Astrocyte of the cerebellum (primary cell): Measurements from ENCODE around the gene USH1C.

Experiments
- DNase-seq: peaks from one replicate; pipeline ENCODE4 v3.0.0-alpha.2; 2011; ENCODE audit warnings: low read depth
- H3K4me3 ChIP-seq: 2 replicates; pipeline ENCODE4 v1.5.1; 2011; ENCODE audit warnings: mild to moderate bottlenecking, low read depth, low read length, moderate library complexity
- in situ Hi-C: cut with HindIII; loops from 2 replicates; pipeline ENCODE4 v1.10.0; 2017; ENCODE audit warnings: low sequenced_read_pairs
- TF ChIP-seq, protein P1 (sequence below): IDR thresholded peaks from 2 replicates; pipeline ENCODE4 v1.5.1; 2012; ENCODE audit warnings: low read length, low read depth, moderate library complexity, mild to moderate bottlenecking; ENCODE audit errors: missing control alignments

USH1C gene

DNA sequence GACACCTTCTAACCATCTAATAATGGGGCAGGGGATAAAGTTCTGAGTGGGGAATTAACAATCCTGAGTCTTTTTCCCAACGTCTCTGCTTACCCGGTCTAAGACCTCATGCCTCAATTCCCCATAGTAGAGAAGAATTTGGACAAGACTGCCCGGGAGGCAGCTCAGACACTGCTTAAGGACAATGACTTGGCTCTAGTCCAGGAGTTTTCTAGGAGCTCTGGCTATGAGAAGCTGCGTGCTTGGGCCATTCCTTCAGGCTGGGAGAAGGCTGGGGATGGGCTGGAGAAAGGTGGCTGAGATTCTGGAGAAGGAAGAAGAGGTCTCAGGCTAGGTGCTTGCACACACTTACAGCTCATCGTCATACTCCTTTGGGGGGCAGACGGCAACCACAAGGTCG lies 47.8 kb downstream of the USH1C start:
- DNase-seq: no peak
- in situ Hi-C loops: no loop called here
- TF ChIP-seq, protein P1, sequence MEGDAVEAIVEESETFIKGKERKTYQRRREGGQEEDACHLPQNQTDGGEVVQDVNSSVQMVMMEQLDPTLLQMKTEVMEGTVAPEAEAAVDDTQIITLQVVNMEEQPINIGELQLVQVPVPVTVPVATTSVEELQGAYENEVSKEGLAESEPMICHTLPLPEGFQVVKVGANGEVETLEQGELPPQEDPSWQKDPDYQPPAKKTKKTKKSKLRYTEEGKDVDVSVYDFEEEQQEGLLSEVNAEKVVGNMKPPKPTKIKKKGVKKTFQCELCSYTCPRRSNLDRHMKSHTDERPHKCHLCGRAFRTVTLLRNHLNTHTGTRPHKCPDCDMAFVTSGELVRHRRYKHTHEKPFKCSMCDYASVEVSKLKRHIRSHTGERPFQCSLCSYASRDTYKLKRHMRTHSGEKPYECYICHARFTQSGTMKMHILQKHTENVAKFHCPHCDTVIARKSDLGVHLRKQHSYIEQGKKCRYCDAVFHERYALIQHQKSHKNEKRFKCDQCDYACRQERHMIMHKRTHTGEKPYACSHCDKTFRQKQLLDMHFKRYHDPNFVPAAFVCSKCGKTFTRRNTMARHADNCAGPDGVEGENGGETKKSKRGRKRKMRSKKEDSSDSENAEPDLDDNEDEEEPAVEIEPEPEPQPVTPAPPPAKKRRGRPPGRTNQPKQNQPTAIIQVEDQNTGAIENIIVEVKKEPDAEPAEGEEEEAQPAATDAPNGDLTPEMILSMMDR: no peak

GRCh38 chr11:17494019-17494418 lies 50.2 kb downstream of the USH1C start:
- in situ Hi-C loops: no loop called here
- DNase-seq: no peak
- TF ChIP-seq, protein P1: no peak
- no peak overlapping the region for H3K4me3 ChIP-seq

More for the DNA sequence above, 47.8 kb downstream of the USH1C start:
- H3K4me3 ChIP-seq: no peak overlapping the region

GRCh38 chr11:17490938-17491337 lies 53.3 kb downstream of the USH1C start:
- H3K4me3 ChIP-seq: no peak overlapping the region
- TF ChIP-seq, protein P1: no peak
- in situ Hi-C loops: no loop called here
- no peak for DNase-seq

DNA sequence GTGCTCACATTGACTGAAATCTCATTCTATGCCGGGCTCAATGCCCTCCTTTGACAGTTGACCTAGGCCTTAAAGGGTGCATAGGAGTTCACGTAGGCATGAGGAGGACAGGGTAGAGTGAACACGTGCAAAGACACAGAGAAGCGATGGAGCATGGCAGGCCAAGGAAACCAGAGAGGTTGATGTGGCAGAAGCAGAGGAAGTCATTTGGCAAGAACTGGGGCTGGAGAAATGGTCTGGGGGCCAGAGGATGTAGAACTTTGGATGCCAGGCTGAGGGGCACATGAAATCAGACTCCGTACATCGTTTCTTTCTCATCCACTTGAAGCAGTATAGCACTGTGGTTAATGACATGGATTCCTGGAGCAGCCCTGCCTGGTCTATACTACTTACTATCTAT lies 54.0 kb downstream of the USH1C start:
- DNase-seq: no peak
- H3K4me3 ChIP-seq: no peak overlapping the region
- in situ Hi-C loops: no loop called here
- TF ChIP-seq, protein P1: no peak

DNA sequence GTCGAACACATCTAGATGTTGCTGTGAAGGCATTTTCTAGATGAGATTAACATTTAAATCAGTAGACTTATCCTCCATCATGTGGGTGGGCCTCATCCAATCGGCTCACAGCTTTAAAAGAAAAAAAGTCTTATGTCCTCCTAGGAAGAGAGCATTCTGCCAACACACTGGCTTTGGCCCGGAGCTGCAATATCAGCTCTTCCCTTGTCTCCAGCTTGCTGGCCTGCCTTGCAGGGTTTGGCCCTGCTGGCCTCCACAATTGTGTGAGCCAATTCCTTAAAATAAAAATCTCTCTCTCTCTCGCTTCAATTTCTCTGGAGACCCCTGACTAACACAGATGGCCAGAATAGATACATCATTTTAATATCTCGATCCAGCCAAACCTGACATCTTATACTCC lies 54.5 kb downstream of the USH1C start:
- no peak overlapping the region for H3K4me3 ChIP-seq
- DNase-seq: no peak
- in situ Hi-C loops: no loop called here
- TF ChIP-seq, protein P1: no peak

- no peak overlapping the region for H3K4me3 ChIP-seq
- no peak for DNase-seq
- in situ Hi-C loops: no loop called here
- TF ChIP-seq, protein P1: no peak
These were observed 55.7 kb downstream of the USH1C start for GRCh38 chr11:17488563-17488962.

GRCh38 chr11:17486646-17487045 lies 57.6 kb downstream of the USH1C start:
- no peak overlapping the region for H3K4me3 ChIP-seq
- TF ChIP-seq, protein P1: no peak
- DNase-seq: no peak
- in situ Hi-C loops: no loop called here
